Measurements from ENCODE around the gene ANKRD34C.

- TF ChIP-seq CTCF (tag by site-specific recombination; IDR thresholded peaks at IDR 0.05) (no peak), ZBTB48 (tag by site-specific recombination; IDR thresholded peaks at IDR 0.05) (no peak), ZNF785 (tag by site-specific recombination; IDR thresholded peaks at IDR 0.05) (no peak)
Measured at GRCh38 chr15:79307251-79307650, 24.7 kb downstream of the ANKRD34C start.
